GM21737 (cell line): ENCODE data around the gene PUM2.
"Not testable (repeated sequence)": the region's sequence is repeated elsewhere in the genome, so short reads cannot be mapped to it uniquely, and the experiment has no call there.

Experiments used
- ATAC-seq: cut with Tn5 transposase; IDR thresholded peaks from one replicate; pipeline ENCODE4 v1.9.1; 2021; ENCODE audit warnings: mild to moderate bottlenecking, moderate library complexity; ENCODE audit not compliant: unreplicated experiment

PUM2 gene

DNA sequence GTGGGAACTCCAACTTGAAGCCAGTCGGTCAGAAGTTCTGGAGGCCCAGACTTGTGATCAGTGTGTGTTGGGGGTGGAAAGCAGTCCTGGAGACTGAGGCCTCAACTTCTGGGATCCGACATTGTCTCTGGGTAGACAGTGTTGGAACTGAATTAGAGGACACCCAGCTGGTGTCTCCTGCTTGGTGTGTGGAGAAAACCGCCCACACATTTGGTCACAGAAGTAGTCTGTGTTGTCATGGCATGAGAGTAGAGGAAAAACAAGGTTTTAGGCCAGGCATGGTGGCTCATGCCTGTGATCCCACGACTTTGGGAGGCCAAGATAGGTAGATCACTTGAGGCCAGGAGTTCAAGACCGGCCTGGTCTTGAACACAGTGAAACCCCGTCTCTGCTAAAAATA is 51.5 kb downstream of the PUM2 start:
- ATAC-seq, result no peak

DNA sequence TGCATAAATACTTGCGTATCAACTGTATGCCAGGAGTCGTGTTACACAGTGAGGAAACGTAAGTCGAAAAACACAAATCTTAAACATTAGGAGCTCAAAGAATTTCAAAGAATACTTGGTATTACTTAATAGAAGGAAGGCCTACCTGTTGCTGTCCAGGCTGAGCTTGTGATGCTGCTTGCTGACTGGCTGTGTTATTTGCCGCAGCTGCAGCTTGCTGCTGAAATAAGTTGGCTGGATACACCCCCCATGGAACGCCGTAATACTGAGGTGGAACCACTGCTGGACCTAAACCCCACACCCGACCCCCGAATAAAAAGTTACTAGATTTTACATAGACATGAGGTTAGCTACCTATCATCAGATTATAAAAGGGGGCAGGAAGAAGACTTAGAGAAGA is 56.4 kb downstream of the PUM2 start:
- ATAC-seq, result no peak

DNA sequence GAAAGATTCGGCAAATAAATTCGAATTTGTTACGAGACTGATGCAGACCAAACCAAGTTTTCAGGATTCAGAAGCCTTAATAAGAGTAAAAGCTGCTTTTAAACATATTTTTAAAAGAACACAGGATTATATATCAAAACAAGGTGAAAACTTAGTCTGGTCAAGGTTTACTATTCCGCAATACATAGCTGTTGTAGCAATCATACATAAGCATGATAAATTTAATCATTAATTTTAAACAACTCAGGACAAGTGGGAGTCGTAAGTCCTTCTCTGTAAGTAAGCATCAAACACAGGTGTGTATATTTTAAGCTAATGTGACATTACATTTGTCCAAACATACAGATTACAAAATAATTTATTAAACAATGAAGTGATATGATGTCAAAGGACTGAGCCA is 57.7 kb downstream of the PUM2 start:
- ATAC-seq, result no peak

DNA sequence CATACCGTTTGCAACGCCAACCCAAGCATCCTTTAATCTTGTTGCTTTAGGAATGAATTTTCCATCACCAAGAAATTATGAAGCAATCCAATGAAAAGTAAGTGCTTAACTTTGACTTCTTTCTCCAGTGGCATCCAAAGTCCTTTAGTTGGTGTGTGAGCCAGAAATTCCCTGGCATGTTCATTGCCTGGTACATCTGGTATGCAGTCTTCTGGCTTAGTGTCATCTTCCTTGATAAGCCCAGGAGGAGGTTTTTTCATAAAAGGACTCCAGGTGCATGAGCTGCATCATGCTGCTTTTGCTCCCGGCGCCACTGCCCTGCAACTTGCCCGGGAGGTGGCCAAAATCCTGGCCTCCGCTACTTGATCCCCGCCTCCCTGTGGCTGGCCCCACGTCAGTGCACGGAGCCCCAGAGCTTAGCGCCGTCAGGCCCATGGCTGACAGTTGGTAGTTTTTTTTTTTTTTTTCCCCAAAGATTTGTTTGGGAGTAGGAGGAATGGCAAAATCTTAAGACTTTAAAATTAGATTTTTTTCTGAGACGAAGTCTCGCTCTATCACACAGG is 58.7 kb downstream of the PUM2 start:
- ATAC-seq, result no peak

DNA sequence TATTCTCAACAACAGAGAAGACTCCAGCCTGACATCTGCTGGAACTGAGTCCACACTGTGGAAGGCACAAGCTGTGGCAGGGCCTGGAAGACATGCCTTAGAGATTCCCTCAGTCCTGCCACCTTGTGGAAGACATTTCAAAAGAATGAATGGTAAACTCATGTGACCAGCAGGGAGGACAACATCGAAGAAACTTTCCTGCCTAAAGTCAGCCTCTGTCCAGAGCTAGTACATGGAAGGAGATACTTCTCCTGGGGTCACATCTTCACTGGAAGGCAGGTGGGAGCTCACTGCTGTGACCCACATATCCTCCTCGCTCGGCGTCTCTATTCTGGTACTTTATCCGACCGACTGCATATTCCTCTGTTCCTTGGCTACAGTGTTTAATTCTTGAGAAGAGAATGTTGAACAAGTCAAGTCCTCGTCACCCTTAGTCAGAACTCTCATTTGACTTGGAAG is 59.5 kb downstream of the PUM2 start:
- no peak for ATAC-seq

DNA sequence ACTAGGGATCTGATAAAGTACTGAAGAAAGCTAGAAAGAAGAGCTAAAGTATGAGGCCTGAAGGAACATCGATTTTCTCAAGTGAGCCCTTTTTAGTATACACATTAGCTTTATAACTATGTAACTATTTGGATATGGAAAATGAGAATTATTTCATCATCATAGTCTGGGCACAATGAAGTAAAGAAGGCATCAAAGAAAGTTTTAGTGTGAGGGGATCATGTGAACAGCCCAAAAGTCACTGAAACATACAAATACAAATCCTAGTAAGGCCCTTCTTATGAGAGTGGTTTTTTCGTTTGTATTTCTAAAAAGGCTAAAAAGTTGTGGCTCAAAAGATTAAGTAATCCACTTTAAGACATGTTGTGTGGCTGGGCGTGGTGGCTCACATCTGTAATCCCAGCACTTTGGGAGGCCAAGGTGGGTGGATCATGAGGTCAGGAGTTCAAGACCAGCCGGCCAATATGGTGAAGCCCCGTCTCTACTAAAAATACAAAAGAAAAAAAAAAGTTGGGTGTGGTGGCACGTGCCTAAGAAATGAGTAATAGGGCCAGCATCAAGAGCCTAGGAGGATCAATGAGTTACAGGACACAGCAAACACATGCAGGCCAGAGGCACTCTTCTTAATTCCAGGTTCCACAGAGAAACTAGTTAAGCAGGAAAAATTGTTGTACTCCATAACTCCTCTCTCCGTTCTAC is 61.9 kb downstream of the PUM2 start:
- no peak for ATAC-seq

DNA sequence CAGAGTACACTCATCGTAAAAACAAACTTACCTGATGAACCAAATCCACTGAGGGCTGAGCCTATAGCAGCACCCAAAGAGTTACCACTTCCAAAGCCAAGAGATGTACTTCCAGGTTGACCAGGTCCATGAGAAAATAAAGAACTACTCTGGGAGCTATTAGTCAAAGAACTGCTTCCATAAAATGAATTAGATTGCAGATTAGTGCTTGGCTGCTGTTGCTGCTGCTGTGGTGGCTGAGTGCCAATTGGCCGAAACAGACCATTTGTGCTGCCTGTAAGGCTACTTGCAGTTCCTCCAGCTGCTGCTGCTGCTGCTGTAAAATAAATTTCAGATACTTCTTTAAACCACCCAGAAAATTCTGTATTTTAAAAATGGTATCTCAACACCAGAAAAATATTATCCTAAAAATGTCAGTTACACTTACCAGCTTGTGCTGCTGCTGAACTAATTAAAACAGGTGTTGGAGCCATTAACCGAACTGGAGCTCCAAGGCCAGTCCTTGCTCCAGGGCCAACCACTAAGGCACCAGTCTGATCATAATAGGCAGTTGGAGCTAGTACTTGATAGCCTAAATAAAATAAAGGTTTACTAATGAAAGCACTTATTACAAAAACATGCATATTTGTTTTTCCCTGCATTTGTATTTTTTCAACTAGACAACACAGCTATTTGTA is 67.6 kb downstream of the PUM2 start:
- ATAC-seq, result no peak

DNA sequence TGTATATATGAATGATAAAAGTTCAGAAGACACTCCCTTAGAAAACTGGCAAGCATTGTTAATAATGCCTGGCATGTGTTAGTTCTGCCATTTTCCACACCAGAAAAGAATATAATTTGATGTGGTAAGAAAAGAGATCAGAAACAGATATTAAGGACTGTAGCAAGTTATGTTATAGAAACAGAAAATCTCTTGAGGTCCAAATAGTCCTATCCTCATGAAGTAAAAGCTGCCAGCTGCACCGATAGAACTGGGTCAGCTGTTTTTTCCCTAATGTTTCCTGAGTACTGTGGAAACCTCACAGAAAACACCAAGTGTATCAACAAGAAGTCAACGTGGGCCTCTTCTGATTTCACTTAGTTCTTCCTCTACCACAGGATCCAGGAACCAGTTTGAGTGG is 68.8 kb downstream of the PUM2 start:
- ATAC-seq, result no peak

DNA sequence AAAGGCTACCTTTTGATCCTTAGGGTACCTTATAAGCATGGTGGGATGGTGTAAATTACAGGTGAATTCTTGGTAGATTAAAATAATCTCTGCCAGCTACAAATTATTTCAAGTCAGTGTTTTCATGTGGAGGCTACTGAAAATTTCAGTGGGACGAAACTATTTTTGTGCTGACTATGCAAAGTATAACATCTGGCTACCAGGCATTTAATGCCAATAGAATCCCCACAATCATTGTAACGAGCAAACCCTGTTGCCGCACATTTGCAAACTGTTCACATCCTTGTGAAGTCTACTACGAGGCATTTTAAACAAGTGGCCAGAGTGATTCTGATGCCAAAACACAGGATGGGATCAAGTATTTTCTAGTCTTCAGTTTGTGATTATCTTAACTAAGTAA is 77.6 kb downstream of the PUM2 start:
- ATAC-seq, result no peak

DNA sequence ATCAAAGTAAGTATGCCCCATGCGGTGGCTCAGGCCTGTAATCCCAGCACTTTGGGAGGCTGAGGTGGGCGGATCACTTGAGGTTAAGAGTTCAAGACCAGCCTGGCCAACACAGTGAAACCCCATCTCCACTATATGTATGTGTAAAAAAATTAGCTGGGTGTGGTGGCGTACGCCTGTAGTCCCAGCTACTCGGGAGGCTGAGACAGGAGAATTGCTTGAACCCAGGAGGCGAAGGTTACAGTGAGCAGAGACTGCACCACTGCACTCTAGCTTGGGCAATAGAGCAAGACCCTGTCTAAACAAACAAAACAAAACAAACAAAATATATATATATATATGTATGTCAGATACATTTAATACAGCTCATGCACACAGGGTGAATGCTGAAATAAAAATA is 82.3 kb downstream of the PUM2 start:
- ATAC-seq, result not testable (repeated sequence)

DNA sequence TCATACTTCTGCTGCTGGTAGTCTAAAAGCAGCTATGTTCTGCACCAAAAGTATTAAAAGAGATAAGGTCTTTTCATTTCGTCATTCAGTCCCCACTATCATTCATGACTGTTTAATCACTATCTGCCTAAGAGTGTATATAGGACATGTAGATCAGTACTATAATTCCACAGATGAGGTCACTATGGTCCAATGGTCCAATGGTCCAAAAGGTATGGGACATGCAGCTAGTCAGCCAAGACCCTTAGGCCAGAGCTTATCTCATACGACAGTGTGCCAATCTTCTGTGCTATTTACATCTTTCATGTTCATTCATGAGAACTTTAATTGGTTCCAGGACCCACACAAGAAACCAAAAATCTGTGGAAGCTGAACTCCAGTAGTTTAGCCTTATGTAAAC is 83.1 kb downstream of the PUM2 start:
- no peak for ATAC-seq

DNA sequence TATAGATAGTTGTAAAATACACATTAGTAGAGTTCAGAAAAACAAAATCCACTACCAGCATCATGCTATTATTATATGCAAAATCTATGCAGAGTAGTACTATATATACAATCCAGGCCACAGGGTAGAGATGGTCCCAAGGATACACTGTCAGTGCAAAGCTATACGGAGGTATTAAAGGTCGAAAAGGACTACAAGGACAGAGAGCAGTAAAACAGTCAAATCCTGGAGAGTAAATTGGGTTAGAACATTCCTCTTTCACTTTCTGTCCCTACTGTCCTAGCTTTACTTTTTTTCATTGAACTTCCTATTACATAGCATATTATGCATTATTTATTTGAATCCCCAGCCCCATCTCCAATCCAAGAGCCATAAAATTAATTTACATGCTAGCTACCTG is 86.0 kb downstream of the PUM2 start:
- ATAC-seq, result no peak

DNA sequence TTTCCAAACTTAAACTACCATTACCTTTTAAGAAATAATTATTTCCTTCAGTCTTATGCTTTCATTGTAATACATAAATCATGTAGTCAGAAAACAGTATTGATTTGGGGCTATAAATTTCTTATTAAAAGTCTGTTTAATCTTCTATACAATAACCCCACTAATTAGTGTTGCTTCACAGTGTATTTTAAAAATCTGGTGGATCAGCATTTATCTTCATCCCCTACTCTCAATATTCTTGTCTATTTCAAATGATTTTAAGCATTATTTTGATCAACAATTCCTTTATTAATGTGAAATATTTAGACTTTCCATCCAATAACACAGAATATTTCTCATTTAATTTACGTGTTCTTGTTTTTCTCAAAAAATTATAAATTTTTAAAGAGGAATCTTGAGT is 93.2 kb downstream of the PUM2 start:
- no peak for ATAC-seq

DNA sequence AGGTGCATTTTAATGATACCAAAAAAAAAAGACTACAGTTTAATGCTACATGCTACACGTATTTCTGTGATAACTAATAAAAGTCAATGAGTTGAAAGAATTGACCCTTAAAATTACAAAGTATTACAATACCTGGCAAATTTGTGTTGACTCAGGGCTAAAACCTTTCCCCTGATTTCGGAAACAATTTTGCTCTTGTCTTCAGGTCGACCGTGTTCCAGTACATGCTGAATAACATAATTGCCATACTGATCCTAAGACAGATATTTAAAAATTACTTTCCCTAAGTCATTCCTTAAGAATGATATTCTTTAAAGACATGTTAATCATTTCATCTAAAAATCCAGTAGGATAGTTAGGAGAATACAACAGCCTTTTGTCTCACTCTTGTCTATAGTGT is 95.9 kb downstream of the PUM2 start:
- ATAC-seq, result no peak

DNA sequence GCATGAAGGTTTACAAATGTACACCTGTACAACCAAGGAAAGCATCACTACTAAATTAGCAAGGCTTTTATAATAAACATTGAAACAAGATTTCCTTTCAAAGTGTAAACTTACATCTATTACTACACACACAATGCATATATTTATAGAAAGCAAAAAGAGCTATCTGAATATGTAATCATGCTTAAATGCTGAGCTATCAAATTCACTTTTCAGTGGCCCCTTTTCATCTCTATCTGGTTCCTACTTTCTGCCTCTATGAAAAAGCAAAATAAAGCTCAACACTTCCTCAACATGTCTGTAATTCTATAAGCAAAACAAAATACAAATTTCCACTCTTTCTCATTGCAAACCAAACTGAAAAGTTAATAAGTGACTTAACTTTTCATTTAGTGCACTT is 100.2 kb downstream of the PUM2 start:
- ATAC-seq, result no peak

DNA sequence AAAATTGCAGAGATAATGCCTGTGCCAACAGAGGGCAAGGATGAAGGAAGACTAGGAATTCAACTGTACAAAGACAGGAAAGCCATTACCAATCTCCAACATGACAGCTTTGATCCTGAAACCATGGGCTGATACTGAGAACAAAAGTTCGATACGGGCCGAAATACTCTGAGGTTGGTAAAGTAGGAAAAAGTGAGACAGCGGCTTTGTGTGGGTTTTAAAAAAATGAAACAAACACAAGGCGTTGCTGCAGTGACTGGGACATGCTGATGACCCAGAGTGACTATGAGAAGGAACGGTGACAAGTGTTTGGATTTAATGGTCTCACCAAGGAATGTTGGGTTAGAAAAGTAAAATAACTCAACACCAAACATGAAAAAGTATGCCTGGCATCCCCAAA is 101.5 kb downstream of the PUM2 start:
- no peak for ATAC-seq

DNA sequence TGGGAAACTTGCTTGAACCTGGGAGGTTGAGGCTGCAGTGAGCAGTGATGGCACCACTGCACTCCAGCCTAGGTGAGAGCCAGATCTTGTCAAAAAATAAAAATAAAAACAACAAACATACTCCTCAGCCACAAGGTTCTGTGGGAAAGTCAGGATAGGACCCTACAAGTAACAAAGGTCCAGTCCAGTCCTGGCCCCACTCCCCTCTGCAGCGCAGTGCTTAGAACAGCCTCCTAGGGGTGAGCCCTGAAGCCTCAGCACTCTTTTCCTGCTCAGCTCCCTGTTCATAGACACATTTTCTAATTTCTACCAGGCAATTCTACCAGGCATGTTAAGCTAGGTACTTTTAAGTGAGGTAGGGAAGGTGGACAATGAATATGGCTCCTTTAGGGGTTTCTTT is 103.6 kb downstream of the PUM2 start:
- no peak for ATAC-seq

DNA sequence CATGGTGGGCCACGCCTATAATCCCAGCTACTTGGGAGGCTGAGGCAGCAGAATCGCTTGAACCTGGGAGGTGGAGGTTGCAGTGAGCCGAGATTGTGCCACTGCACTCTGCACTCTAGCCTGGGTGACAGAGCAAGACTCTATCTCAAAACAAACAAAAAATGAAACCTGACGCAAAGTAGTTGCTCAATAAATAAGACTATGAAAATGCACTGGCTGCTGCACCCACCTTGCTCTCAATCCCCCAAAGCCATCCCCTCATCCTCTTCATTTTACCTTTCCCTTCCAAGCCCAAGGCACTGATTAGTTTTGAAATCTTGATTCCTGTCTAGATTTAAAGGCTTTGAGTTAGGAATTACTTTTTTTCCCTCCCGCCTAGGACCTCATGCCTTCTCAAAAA is 107.0 kb downstream of the PUM2 start:
- not testable (repeated sequence) for ATAC-seq

DNA sequence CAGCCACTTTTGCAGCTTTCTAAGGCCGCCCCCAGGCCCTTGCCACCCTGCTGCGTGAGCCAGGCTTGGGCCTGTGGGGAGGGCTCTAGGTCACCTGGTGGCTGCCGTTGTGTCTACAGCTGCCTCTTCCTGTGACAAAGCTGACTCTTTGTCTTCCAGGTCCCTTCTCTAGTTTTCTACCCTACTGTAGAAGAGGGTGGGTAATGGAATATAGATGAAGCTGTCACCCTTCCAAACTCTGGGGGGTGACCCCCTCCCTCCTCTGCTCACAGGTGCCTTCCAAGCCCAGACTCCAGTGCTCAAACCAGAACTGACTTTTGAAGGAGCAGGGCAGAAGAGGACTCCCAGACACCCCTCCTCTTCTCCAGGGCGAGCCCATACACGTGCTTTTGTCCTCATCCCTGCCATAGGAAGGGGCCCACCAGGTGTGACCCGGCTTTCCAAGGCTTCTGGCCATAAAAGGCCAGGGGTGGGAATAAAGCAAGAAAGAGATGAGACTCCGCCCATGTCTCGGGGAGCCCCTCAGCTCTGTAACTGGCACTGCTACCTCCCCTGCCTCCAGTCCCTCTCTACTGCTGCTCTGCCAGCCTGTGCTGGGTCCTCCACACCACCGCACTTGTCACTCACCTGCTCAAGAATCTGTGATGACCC is 107.8 kb downstream of the PUM2 start:
- ATAC-seq, result no peak

DNA sequence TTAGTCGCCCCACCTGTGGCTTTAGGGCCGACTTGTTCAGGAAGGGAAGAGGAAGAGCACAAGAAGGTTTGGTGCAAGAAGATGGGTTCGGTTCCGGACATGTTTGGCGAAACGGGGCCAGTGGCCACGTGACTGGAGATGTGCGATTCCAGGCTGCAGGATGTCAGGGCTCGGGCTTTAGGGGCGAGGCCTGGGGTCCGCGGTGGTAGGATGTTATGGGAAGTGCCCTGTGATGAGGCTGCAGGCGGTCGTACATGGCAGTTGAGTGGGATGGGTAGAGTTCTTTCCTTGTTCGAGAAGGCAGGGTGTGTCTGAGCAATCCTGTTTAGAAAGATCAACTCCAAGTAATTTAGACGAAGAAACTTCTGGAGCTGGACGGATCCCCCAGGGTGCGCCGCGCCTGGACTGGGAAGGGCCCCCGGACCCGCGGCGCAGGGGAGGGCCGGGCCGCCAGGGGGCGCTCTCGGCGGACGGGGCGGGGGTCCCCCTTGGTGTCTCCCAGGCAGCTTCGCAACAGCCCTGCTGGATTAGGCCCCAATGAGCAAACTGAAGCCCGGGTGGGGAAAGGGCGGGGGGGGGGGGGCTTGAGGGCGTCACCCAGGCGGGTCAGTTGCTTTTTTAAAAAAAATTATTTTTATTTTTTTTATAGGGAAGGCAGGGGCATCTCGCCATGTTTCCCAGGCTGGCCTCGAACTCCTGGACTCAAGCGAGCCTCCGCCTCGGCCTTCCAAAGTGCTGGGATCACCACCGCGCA is 108.5 kb downstream of the PUM2 start:
- no peak for ATAC-seq

DNA sequence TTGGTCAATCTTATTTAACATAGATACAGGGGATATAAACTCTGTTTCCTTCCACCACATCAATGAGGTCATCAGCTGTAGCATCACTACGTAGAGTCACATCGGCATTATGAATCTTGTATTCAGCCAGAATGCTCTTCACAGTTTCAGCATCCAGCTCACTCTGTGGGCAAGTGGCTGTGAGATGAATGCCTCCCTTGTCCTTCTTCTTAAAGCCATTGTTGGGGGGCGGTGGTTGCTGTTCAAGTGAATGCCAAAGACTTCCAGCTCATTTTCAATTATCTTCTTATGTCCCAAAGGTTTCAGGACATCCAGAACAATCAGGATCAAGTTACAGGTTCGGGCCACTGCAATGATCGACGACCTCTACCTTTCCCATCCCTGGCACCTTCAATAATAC is 110.4 kb downstream of the PUM2 start:
- ATAC-seq, result not testable (repeated sequence)
